CD4-positive, alpha-beta T cell treated with Interleukin-15 for 4 hours (primary cell): ENCODE measurements around the gene CLDN4.

Experiments
- DNase-seq: peaks from one replicate; pipeline ENCODE4 v3.0.0-alpha.2; 2020; ENCODE audit warnings: low spot score

The CLDN4 gene

DNA sequence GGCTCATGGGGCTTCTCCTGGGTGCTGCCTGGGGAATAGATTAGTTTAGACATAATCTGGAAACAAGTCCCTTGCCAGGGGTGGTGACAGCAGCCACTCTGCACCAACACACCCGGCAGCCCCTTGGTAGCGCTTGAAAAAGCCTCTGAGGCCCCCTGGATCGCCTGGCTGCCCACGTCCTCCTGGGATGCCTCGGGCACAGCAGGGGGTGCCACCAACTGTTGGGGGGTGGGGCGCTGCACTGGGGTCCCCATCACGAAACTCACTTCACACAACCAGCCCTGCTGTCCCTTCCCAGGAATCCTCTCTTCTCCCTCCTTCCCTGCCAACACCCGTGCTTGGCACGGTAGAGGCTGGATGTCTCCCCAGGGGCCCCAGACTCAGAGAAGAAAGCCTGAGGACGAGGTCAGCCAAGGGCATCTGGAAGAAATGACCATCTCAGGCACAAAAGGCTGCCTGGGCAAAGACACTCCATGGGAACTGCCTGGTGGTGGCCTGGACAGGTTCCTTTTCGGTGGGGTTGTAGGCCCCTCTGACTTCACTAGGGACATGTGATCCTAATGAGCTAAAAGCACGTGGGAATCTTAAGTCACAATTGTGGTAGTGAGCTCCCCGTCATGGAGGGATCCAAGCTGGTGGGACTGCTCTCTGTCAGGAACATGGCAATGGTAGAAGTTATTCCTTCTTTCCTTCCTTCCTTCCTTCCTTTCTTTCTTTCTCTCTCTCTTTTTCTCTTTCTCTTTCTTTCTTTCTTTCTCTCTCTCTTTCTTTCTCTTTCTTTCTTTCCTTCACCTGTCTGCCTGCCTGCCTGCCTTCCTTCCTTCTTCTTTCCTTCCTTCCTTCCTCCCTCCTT lies 41.5 kb downstream of the CLDN4 start:
- DNase-seq: no peak

DNA sequence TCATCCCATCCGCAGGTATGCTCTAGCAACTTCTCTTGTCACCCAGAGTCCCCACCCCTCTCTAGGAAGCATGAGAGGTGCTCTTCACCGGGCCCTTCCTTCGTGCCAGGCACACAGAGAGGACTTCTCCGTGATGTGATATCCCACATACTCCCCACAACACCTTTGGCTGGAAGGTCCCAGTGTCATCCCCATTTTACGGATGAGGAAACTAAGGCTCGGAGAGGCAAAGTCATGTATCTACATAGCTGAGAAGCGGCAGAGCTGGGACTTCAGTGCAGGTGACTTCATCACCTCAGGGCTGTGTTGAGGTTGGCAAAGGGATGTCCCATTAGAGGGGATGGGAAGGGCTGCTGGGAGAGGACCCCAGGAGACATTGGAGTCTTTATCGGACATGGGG lies 45.6 kb downstream of the CLDN4 start:
- no peak for DNase-seq

- no peak for DNase-seq
Observed at GRCh38 chr7:73876973-73877372, 46.2 kb downstream of the CLDN4 start.

DNA sequence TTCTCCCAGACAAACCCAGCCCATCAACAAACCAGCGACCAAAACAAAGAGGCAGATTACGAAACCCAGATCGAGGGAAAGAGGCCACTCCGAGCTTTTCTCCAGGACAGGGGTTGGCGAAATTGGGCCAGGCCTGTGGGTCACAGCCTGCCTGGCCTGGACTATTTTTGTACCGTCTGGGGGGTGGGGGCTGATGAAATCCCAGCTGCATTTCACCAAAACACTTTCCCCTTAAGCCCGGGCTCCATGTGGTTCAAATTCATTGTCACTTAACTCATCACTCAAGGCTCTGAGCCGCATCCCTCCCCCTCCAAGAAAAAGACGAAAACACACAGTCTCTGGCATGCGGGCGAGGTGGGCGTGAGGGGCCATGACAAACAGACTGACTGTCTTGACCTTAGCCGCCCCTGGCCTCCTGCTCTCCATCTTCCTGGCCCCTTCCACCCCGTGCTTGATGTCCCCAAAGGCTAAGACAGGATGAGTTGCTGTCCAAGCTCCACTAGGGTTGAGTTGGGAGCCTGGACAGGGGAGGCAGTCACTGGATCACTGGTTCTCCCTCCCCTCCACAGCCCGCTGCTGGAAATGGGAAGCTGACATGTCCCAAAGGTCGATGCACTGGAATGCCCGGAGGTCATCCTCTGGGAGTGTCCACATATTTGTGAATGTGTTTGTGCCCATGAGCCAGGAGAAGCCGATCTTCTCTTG lies 49.3 kb downstream of the CLDN4 start:
- DNase-seq: no peak

GRCh38 chr7:73880755-73881328 lies 50.0 kb downstream of the CLDN4 start:
- no peak for DNase-seq

DNA sequence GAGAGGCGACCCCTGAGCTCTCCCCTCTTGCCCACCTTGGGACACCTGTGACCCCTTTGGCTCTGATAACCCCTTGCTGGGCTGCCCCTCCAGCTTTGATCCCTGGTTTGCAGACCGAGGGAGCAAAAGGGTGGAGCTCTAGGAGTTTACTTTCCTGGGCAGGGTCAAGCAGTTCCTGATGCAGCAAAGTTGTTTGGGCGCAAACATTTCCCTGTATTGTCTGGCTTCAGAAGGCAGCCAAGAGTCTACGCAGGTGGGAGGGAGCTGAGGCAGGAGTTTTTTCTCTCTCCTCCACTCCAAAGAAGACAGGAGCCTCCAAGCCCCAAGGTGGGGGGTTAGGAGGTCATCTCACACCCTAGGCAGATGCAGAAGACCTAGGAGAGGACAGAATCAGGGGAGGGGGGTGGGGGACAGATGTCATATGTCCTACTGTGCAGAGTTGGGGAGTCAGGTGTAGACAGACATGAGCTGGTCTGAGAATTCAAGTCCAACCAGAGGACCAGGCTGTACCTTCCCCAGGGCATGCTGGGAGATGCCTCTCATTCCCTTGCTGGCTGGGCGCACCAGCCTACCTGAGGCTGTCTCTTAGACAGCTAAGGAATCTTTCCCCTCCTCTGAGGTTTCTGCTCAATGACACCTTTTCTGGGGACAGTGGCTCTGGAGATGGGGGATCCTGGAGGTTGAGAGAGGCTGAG lies 50.7 kb downstream of the CLDN4 start:
- no peak for DNase-seq

DNA sequence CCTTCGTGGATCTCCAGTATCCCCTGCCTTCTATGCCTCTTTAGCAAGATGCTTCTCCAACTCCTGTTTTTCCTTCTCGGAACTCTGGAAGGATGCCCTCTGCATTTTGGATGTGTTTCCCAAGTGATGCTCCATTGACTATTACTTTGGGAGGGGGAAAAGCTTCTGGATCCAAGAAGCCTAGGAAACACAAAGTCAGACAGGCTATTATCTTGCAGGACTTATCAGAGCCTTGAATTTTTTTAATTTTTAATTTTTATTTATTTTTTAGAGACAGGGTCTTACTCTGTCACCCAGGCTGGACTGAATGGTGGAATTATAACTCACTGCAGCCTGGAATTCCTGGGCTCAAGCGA lies 51.2 kb downstream of the CLDN4 start:
- DNase-seq: no peak
